NB4 (cell line): ENCODE measurements around the gene PACRGL.

Experiments
- DNase-seq: peaks from one replicate; pipeline ENCODE4 v3.0.0; 2010; ENCODE audit warnings: low read depth
- H3K4me3 ChIP-seq: one replicate; pipeline ENCODE4 v1.5.1; 2011; ENCODE audit warnings: mild to moderate bottlenecking, low read depth, low read length, moderate library complexity
- MAX ChIP-seq: IDR thresholded peaks from 2 replicates; pipeline ENCODE4 v1.6.1; 2011; ENCODE audit warnings: low read depth, low read length
- MYC ChIP-seq: IDR thresholded peaks from 2 replicates; pipeline ENCODE4 v1.6.1; 2011; ENCODE audit warnings: low read depth, low read length
- POLR2A ChIP-seq: IDR thresholded peaks from 2 replicates; pipeline ENCODE4 v1.6.1; 2011; ENCODE audit warnings: mild to moderate bottlenecking; ENCODE audit not compliant: insufficient read length; ENCODE audit errors: extremely low read depth
- TF ChIP-seq, protein P1 (sequence below): IDR thresholded peaks from one replicate; pipeline ENCODE4 v1.5.1; 2012; ENCODE audit warnings: low read depth, low read length

The PACRGL gene

GRCh38 chr4:20672262-20672661, 28.0 kb upstream of the PACRGL start:
- DNase-seq, result no peak
- no peak for TF ChIP-seq MAX
- TF ChIP-seq, protein P1, sequence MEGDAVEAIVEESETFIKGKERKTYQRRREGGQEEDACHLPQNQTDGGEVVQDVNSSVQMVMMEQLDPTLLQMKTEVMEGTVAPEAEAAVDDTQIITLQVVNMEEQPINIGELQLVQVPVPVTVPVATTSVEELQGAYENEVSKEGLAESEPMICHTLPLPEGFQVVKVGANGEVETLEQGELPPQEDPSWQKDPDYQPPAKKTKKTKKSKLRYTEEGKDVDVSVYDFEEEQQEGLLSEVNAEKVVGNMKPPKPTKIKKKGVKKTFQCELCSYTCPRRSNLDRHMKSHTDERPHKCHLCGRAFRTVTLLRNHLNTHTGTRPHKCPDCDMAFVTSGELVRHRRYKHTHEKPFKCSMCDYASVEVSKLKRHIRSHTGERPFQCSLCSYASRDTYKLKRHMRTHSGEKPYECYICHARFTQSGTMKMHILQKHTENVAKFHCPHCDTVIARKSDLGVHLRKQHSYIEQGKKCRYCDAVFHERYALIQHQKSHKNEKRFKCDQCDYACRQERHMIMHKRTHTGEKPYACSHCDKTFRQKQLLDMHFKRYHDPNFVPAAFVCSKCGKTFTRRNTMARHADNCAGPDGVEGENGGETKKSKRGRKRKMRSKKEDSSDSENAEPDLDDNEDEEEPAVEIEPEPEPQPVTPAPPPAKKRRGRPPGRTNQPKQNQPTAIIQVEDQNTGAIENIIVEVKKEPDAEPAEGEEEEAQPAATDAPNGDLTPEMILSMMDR, result no peak
- TF ChIP-seq MYC, result no peak
- no peak for TF ChIP-seq POLR2A
- no peak overlapping the region for H3K4me3 ChIP-seq

GRCh38 chr4:20675786-20676185, 24.5 kb upstream of the PACRGL start:
- TF ChIP-seq MAX (no peak), POLR2A (no peak), MYC (no peak)
- TF ChIP-seq, protein P1, result no peak
- DNase-seq, result no peak
- H3K4me3 ChIP-seq, result no peak overlapping the region

GRCh38 chr4:20676501-20677197, 23.6 kb upstream of the PACRGL start:
- TF ChIP-seq, protein P1, result no peak
- no peak for TF ChIP-seq MYC
- TF ChIP-seq MAX, result no peak
- no peak for TF ChIP-seq POLR2A
- H3K4me3 ChIP-seq, result no peak overlapping the region
- no peak for DNase-seq

DNA sequence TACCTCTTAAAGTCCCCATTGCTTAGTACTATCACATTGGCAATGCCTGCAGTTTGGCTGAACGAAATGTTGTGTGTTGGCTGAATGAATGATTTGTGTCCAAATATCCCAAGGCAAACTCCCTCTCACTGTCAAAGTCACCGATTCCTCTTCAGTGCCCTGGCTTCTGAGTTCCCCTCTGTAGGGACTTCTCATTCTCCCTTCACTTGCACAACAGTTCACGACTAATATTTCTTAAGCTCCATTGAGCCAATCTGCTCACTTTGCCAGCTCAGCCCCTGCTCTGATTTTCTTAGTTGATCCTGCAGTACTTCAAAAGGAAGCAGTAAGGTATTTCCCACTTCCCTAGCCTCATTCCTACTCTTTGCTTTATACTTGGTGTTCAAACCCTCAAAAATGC, 21.9 kb upstream of the PACRGL start:
- H3K4me3 ChIP-seq, result no peak overlapping the region
- TF ChIP-seq MYC, result no peak
- TF ChIP-seq MAX, result no peak
- no peak for DNase-seq

DNA sequence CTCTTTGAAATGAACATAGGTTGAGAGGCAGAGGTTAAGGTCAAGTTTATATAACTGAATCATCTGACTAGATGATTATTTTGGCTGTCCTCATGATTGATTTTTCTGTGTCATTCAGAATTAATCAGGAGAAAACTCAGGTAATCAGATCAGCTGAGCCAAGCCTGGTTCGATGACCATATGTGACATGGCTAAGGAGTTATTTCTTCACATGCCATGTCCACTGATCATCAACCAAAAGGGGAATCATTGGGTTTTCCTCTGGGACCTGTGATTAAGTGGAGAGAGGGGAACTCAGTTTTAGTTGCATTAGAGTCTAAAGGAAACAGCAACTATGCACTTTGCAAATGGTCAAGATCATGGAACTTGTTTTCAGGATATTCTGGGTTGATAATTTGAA, 20.3 kb upstream of the PACRGL start:
- TF ChIP-seq POLR2A (no peak), MYC (no peak), MAX (no peak)
- TF ChIP-seq, protein P1, result no peak
- DNase-seq, result no peak

GRCh38 chr4:20680736-20681135, 19.5 kb upstream of the PACRGL start:
- no peak overlapping the region for H3K4me3 ChIP-seq
- no peak for DNase-seq
- TF ChIP-seq MYC (no peak), MAX (no peak), POLR2A (no peak)
- TF ChIP-seq, protein P1, result no peak

More for the DNA sequence above, 20.3 kb upstream of the PACRGL start:
- no peak overlapping the region for H3K4me3 ChIP-seq
